ENCODE data around the gene PCDHB13.
"Not testable (repeated sequence)": the region's sequence is repeated elsewhere in the genome, so short reads cannot be mapped to it uniquely, and the experiment has no call there.

PCDHB13 gene

GRCh38 chr5:141213656-141214339, at the start of gene PCDHB13:
PCDHB13 (plus strand) TSS chr5:141213919; CDS start chr5:141214124, 205 bp downstream.
- DNase-seq (ENCODE audit: low read depth, low spot score) = peak; percentile 32

GRCh38 chr5:141172381-141173204, 41.1 kb upstream of the PCDHB13 start, which contains the start of gene PCDHB7:
PCDHB7 (plus strand) TSS chr5:141172644; CDS start chr5:141172836, 192 bp downstream.
- Histone ChIP-seq H3K9me3 (ENCODE audit: insufficient read depth, low read length) (no peaks in the 10 kb centered on the region), H3K27me3 (ENCODE audit: insufficient read depth, insufficient read length) (no peaks in the 10 kb centered on the region), H3K4me3 (ENCODE audit: insufficient read length, low read depth) (no peak within 1 kb of the TSS), H3K9ac (ENCODE audit: insufficient read length, low read depth) (no peak within 1 kb of the TSS), H3K4me1 (ENCODE audit: insufficient read depth, insufficient read length) (no peaks in the 10 kb centered on the region), H3K36me3 (ENCODE audit: insufficient read depth, insufficient read length, low read length) (no peaks in the 10 kb centered on the region)
- TF ChIP-seq ZNF274 (IDR thresholded peaks at IDR 0.05; ENCODE audit: low read depth, low read length) (no peak), SUZ12 (IDR thresholded peaks at IDR 0.05; ENCODE audit: extremely low read depth, insufficient read depth, insufficient read length) (no peak)
- peak; percentile 3 for DNase-seq (ENCODE audit: low read depth, low spot score)

More at GRCh38 chr5:141213656-141214339, at the start of gene PCDHB13:
- H3K9me3 ChIP-seq (ENCODE audit: insufficient read depth, low read length); H3K4me3 ChIP-seq (ENCODE audit: insufficient read length, low read depth); H3K9ac ChIP-seq (ENCODE audit: insufficient read length, low read depth); H3K4me1 ChIP-seq (ENCODE audit: insufficient read depth, insufficient read length); H3K36me3 ChIP-seq (ENCODE audit: insufficient read depth, insufficient read length, low read length); H3K27me3 ChIP-seq (ENCODE audit: insufficient read depth, insufficient read length): not testable (repeated sequence)

GRCh38 chr5:141174291-141175104, 39.2 kb upstream of the PCDHB13 start:
- H3K9me3 ChIP-seq (ENCODE audit: insufficient read depth, low read length); H3K27me3 ChIP-seq (ENCODE audit: insufficient read depth, insufficient read length); H3K4me1 ChIP-seq (ENCODE audit: insufficient read depth, insufficient read length); H3K9ac ChIP-seq (ENCODE audit: insufficient read length, low read depth); DNase-seq (ENCODE audit: low read depth, low spot score); H3K4me3 ChIP-seq (ENCODE audit: insufficient read length, low read depth); H3K36me3 ChIP-seq (ENCODE audit: insufficient read depth, insufficient read length, low read length): not testable (repeated sequence)

- Histone ChIP-seq H3K27me3 (ENCODE audit: insufficient read depth, insufficient read length) (no peaks in the 10 kb centered on the region), H3K4me3 (ENCODE audit: insufficient read length, low read depth) (no peak overlapping the region), H3K9me3 (ENCODE audit: insufficient read depth, low read length) (no peaks in the 10 kb centered on the region), H3K36me3 (ENCODE audit: insufficient read depth, insufficient read length, low read length) (no peaks in the 10 kb centered on the region), H3K9ac (ENCODE audit: insufficient read length, low read depth) (no peak overlapping the region), H3K4me1 (ENCODE audit: insufficient read depth, insufficient read length) (no peaks in the 10 kb centered on the region)
- TF ChIP-seq ZNF274 (IDR thresholded peaks at IDR 0.05; ENCODE audit: low read depth, low read length) (no peak), SUZ12 (IDR thresholded peaks at IDR 0.05; ENCODE audit: extremely low read depth, insufficient read depth, insufficient read length) (no peak), YY1 (IDR thresholded peaks at IDR 0.05; ENCODE audit: insufficient read depth, insufficient read length) (no peak)
- DNase-seq (ENCODE audit: low read depth, low spot score) = no peak
These were observed 37.8 kb upstream of the PCDHB13 start for GRCh38 chr5:141175933-141176332.

GRCh38 chr5:141177577-141178191, 36.0 kb upstream of the PCDHB13 start, which contains the start of gene PCDHB8:
PCDHB8 (plus strand) TSS chr5:141177790; CDS start chr5:141178035, 245 bp downstream.
- not testable (repeated sequence) for H3K9me3 ChIP-seq (ENCODE audit: insufficient read depth, low read length); DNase-seq (ENCODE audit: low read depth, low spot score); H3K9ac ChIP-seq (ENCODE audit: insufficient read length, low read depth); H3K4me3 ChIP-seq (ENCODE audit: insufficient read length, low read depth); H3K4me1 ChIP-seq (ENCODE audit: insufficient read depth, insufficient read length); H3K36me3 ChIP-seq (ENCODE audit: insufficient read depth, insufficient read length, low read length); H3K27me3 ChIP-seq (ENCODE audit: insufficient read depth, insufficient read length)

GRCh38 chr5:141179371-141179770, 34.3 kb upstream of the PCDHB13 start:
- H3K4me3 ChIP-seq (ENCODE audit: insufficient read length, low read depth); H3K36me3 ChIP-seq (ENCODE audit: insufficient read depth, insufficient read length, low read length); H3K9ac ChIP-seq (ENCODE audit: insufficient read length, low read depth); H3K4me1 ChIP-seq (ENCODE audit: insufficient read depth, insufficient read length); DNase-seq (ENCODE audit: low read depth, low spot score); H3K27me3 ChIP-seq (ENCODE audit: insufficient read depth, insufficient read length); H3K9me3 ChIP-seq (ENCODE audit: insufficient read depth, low read length): not testable (repeated sequence)

- H3K9me3 ChIP-seq (ENCODE audit: insufficient read depth, low read length); H3K4me3 ChIP-seq (ENCODE audit: insufficient read length, low read depth); H3K36me3 ChIP-seq (ENCODE audit: insufficient read depth, insufficient read length, low read length); H3K27me3 ChIP-seq (ENCODE audit: insufficient read depth, insufficient read length); H3K4me1 ChIP-seq (ENCODE audit: insufficient read depth, insufficient read length); DNase-seq (ENCODE audit: low read depth, low spot score); H3K9ac ChIP-seq (ENCODE audit: insufficient read length, low read depth): not testable (repeated sequence)
These were observed 33.8 kb upstream of the PCDHB13 start for GRCh38 chr5:141179876-141180275.

All from NT2/D1 (cell line).